ENCODE results near the gene ITSN2.

Gene ITSN2

DNA sequence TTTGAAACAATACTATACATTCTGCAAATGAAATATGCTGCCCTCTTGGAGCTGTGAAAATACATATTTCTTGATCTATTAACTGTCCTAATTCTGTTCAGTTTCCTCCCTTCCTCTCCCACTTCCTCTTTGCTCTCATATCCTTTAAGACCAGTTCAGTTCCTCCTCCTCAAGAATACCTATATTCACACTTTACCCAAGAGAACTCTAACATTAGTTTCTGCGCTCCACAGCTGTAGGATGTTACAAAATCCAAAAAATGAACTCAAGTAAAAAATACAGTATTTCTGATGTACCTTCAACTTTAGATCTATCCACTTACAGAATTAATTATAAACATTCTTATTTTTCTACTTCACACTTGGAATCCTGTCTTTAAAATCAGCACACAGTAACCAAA, 5.4 kb downstream of the ITSN2 start:
- DNase-seq (ENCODE audit: low spot score): no peak
- in situ Hi-C loops (cut with MboI; ENCODE audit: low sequenced_read_pairs, unreplicated experiment): no loop called here
- TF ChIP-seq, protein P1, sequence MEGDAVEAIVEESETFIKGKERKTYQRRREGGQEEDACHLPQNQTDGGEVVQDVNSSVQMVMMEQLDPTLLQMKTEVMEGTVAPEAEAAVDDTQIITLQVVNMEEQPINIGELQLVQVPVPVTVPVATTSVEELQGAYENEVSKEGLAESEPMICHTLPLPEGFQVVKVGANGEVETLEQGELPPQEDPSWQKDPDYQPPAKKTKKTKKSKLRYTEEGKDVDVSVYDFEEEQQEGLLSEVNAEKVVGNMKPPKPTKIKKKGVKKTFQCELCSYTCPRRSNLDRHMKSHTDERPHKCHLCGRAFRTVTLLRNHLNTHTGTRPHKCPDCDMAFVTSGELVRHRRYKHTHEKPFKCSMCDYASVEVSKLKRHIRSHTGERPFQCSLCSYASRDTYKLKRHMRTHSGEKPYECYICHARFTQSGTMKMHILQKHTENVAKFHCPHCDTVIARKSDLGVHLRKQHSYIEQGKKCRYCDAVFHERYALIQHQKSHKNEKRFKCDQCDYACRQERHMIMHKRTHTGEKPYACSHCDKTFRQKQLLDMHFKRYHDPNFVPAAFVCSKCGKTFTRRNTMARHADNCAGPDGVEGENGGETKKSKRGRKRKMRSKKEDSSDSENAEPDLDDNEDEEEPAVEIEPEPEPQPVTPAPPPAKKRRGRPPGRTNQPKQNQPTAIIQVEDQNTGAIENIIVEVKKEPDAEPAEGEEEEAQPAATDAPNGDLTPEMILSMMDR (IDR thresholded peaks at IDR 0.05; ENCODE audit: borderline replicate concordance, control extremely low read depth, extremely low read depth, insufficient read depth, missing control alignments): no peak

DNA sequence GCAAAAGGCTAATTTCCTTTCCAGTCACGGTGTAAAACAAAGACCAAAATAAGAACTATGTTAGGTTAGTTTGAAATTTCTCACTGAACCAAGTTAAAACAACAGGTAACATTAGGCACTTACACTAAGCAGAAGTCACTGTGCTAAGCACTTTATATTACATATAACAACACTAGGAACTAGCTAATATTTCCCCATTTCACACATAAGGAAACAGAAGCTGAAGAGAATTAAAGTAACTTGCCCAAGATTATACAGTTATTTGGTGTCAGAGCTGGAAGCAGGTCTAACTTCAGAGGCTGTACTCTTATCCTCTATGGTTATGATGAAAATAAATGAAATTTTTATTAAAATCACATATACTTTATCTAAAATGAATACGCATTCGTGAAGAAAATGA, 5.9 kb downstream of the ITSN2 start:
- DNase-seq (ENCODE audit: low spot score): no peak
- in situ Hi-C loops (cut with MboI; ENCODE audit: low sequenced_read_pairs, unreplicated experiment): no loop called here
- TF ChIP-seq, protein P1 (IDR thresholded peaks at IDR 0.05; ENCODE audit: borderline replicate concordance, control extremely low read depth, extremely low read depth, insufficient read depth, missing control alignments): no peak

DNA sequence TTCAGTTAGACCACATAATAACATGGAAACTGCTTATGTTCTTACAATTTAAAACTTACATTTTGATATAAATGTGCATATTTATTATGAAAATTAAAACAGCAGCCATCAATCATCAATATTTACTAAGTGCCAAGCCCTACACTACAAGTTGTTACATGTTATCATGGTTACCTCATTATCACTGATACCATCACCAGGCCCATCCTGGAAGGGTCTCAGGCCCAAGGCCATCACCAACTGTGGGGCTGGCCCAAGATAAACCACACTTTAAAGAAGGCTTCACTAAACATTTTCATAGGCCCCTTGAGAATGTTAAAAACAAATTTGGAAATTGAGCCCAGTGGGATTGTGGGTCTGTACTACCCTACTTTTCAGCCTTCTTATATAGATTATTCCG, 6.4 kb downstream of the ITSN2 start:
- in situ Hi-C loops (cut with MboI; ENCODE audit: low sequenced_read_pairs, unreplicated experiment): no loop called here

DNA sequence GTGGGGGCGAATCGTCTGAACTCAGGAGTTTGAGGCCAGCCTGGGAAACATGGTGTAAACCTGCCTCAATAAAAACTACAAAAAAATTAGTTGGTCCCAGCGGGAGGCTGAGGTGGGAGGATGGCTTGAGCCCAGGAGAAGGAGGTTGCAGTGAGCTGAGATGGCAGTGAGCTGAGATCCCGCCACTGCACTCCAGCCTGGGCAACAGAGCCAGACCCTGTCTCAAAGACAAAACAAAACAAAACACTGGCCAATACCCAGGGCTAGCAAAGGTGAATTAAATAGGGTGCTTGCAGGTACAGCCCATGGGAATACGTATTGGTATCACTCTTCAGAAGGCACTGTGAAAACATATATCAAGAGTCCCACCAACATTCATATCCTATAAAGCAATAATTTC, 7.0 kb downstream of the ITSN2 start:
- DNase-seq (ENCODE audit: low spot score): no peak
- in situ Hi-C loops (cut with MboI; ENCODE audit: low sequenced_read_pairs, unreplicated experiment): no loop called here

More for the DNA sequence above, 6.4 kb downstream of the ITSN2 start:
- TF ChIP-seq, protein P1 (IDR thresholded peaks at IDR 0.05; ENCODE audit: borderline replicate concordance, control extremely low read depth, extremely low read depth, insufficient read depth, missing control alignments): no peak
- DNase-seq (ENCODE audit: low spot score): no peak

DNA sequence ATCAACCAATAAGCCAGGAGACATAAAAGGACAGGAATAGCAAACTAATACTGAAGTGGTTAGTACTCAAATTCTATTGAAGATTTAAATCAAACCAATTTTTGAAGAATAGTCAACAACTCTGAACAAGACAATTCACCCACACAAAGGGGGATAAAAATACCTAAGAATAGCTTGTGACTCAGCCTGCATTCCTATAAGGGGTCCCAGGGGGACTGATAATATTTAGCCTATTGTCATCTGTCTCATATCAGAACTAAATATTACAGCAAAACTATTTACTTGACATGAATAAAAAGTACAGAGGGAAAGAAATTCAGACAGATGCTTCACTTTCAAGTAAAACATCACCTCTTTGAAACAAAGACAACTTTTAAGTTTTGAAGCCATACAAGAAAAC, 7.7 kb downstream of the ITSN2 start:
- DNase-seq (ENCODE audit: low spot score): no peak
- in situ Hi-C loops (cut with MboI; ENCODE audit: low sequenced_read_pairs, unreplicated experiment): no loop called here
- TF ChIP-seq, protein P1 (IDR thresholded peaks at IDR 0.05; ENCODE audit: borderline replicate concordance, control extremely low read depth, extremely low read depth, insufficient read depth, missing control alignments): no peak

More for the DNA sequence above, 7.0 kb downstream of the ITSN2 start:
- TF ChIP-seq, protein P1 (IDR thresholded peaks at IDR 0.05; ENCODE audit: borderline replicate concordance, control extremely low read depth, extremely low read depth, insufficient read depth, missing control alignments): no peak

DNA sequence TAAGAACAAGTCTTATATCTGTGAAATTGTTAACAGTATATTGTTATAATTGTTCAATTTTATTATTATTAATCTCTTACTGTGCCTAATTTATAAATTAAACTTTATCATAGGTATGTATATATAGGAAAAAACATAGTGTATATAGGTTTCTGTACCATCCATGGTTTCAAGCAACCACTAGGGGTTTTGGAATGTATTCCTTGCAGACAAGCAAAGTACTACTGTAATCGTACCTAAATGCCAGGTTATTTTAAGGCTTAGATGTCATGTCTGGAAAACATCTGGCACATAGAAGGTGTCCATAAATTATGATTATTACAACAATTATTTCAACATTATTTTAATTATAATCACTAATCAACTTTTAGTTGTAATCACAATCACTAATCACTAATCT, 8.4 kb downstream of the ITSN2 start:
- TF ChIP-seq, protein P1 (IDR thresholded peaks at IDR 0.05; ENCODE audit: borderline replicate concordance, control extremely low read depth, extremely low read depth, insufficient read depth, missing control alignments): no peak
- in situ Hi-C loops (cut with MboI; ENCODE audit: low sequenced_read_pairs, unreplicated experiment): no loop called here
- DNase-seq (ENCODE audit: low spot score): no peak

DNA sequence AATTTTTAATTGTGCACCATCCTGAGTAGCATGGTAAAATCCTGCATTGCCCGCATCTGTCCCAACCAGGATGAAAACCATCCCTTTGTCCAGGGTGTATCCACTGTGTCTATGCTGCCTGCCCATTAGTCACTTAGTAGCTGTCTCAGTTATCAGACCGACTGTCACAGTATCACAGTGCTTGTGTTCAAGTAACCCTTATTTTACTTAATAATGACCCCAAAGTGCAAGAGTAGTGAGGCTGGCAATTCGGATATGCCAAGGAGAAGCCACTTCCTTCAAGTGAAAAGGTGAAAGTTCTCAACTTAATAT, 8.8 kb downstream of the ITSN2 start:
- in situ Hi-C loops (cut with MboI; ENCODE audit: low sequenced_read_pairs, unreplicated experiment): no loop called here
- no peak for DNase-seq (ENCODE audit: low spot score)
- TF ChIP-seq, protein P1 (IDR thresholded peaks at IDR 0.05; ENCODE audit: borderline replicate concordance, control extremely low read depth, extremely low read depth, insufficient read depth, missing control alignments): no peak
